Liver (tissue), 9 donors: ENCODE results near the gene GTPBP1. TPM values are rescaled to one million over a fixed set of nuclear protein-coding genes. Genes with fewer than 3 reads are reported as not detected.

Experiments used
- DNase-seq: peaks from one replicate; pipeline ENCODE4 v3.0.0-alpha.2; 2017; ENCODE audit warnings: low spot score
- H3K27ac ChIP-seq, 2 donors: one replicate each; pipeline ENCODE4 v1.7.0; 2013; ENCODE audit warnings: inconsistent platforms in 2 of 2, low read length in 2 of 2, control low read depth in 1 of 2, low read depth in 1 of 2, mild to moderate bottlenecking in 1 of 2
- H3K27me3 ChIP-seq, 4 donors: one replicate each; pipeline versions ENCODE4 v1.6.1 to v1.7.0; 2013; ENCODE audit warnings: low read length in 3 of 4, inconsistent platforms in 1 of 4, mild to moderate bottlenecking in 1 of 4, moderate library complexity in 1 of 4; ENCODE audit not compliant: control insufficient read depth in 4 of 4, insufficient read depth in 4 of 4
- H3K36me3 ChIP-seq, 4 donors: one replicate each; pipeline versions ENCODE4 v1.6.1 to v1.7.0; 2013; ENCODE audit warnings: low read length in 3 of 4, mild to moderate bottlenecking in 3 of 4, low read depth in 1 of 4, moderate library complexity in 1 of 4; ENCODE audit not compliant: control insufficient read depth in 4 of 4, insufficient read depth in 3 of 4
- H3K4me1 ChIP-seq, 4 donors: one replicate each; pipeline versions ENCODE4 v1.6.1 to v1.7.0; 2013; ENCODE audit warnings: low read length in 3 of 4, mild to moderate bottlenecking in 3 of 4, moderate library complexity in 1 of 4; ENCODE audit not compliant: control insufficient read depth in 4 of 4, insufficient read depth in 4 of 4
- H3K4me3 ChIP-seq, 3 donors: one replicate each; pipeline versions ENCODE4 v1.6.1 to v1.7.0; 2013; ENCODE audit warnings: low read length in 3 of 3, control low read depth in 1 of 3, low read depth in 1 of 3, mild to moderate bottlenecking in 1 of 3
- H3K9ac ChIP-seq, 2 donors: one replicate each; pipeline ENCODE4 v1.7.0; 2013; ENCODE audit warnings: low read length in 2 of 2, mild to moderate bottlenecking in 2 of 2, moderate library complexity in 2 of 2, control low read depth in 1 of 2, low read depth in 1 of 2
- H3K9me3 ChIP-seq, 4 donors: one replicate each; pipeline versions ENCODE4 v1.6.1 to v1.7.0; 2013; ENCODE audit warnings: low read length in 3 of 4; ENCODE audit not compliant: control insufficient read depth in 4 of 4
- ATF3 ChIP-seq: IDR thresholded peaks from 2 replicates; pipeline ENCODE4 v1.6.1; 2016; ENCODE audit warnings: antibody characterized with exemption
- CTCF ChIP-seq: fragments of 150-350 bp; IDR thresholded peaks from 2 replicates; pipeline ENCODE4 v1.5.1; 2017; ENCODE audit warnings: improper control_type of control experiment, low read depth, low read length; ENCODE audit not compliant: missing input control
- EGR1 ChIP-seq, 2 donors: IDR thresholded peaks; 2 replicates each; pipeline ENCODE4 v1.6.1; 2016 to 2018; ENCODE audit warnings: antibody characterized with exemption in 2 of 2, low read depth in 2 of 2
- FOXA1 ChIP-seq: IDR thresholded peaks from 2 replicates; pipeline ENCODE4 v1.6.1; 2016; ENCODE audit warnings: antibody characterized with exemption
- FOXA2 ChIP-seq: IDR thresholded peaks from 2 replicates; pipeline ENCODE4 v1.6.1; 2016; ENCODE audit warnings: antibody characterized with exemption
- GABPA ChIP-seq, 2 donors: IDR thresholded peaks in 1 of 2; conservative IDR thresholded peaks in 1 of 2; 2 replicates each; pipeline ENCODE4 v1.6.1; 2016; ENCODE audit warnings: antibody characterized with exemption in 2 of 2, mild to moderate bottlenecking in 1 of 2, moderate library complexity in 1 of 2
- HNF4A ChIP-seq, 2 donors: conservative IDR thresholded peaks; 2 replicates each; pipeline ENCODE4 v1.6.1; 2016; ENCODE audit warnings: antibody characterized with exemption in 2 of 2, mild to moderate bottlenecking in 2 of 2
- HNF4G ChIP-seq: IDR thresholded peaks from 2 replicates; pipeline ENCODE4 v1.6.1; 2016; ENCODE audit warnings: antibody characterized with exemption
- JUND ChIP-seq, 2 donors: IDR thresholded peaks; 2 replicates each; pipeline ENCODE4 v1.6.1; 2016; ENCODE audit warnings: antibody characterized with exemption in 2 of 2
- MAX ChIP-seq: IDR thresholded peaks from 2 replicates; pipeline ENCODE4 v1.6.1; 2016; ENCODE audit warnings: antibody characterized with exemption
- NR2F2 ChIP-seq: IDR thresholded peaks from 2 replicates; pipeline ENCODE4 v1.6.1; 2016; ENCODE audit warnings: antibody characterized with exemption
- RAD21 ChIP-seq, 2 donors: IDR thresholded peaks; 2 replicates each; pipeline ENCODE4 v1.6.1; 2016; ENCODE audit warnings: antibody characterized with exemption in 2 of 2, mild to moderate bottlenecking in 2 of 2
- REST ChIP-seq: IDR thresholded peaks from 2 replicates; pipeline ENCODE4 v1.6.1; 2016; ENCODE audit warnings: antibody characterized with exemption, mild to moderate bottlenecking
- RXRA ChIP-seq, 2 donors: IDR thresholded peaks; 2 replicates each; pipeline ENCODE4 v1.6.1; 2017 to 2018; ENCODE audit warnings: antibody characterized with exemption in 2 of 2, mild to moderate bottlenecking in 1 of 2
- SP1 ChIP-seq: IDR thresholded peaks from 2 replicates; pipeline ENCODE4 v1.6.1; 2018; ENCODE audit warnings: antibody characterized with exemption, mild to moderate bottlenecking
- TAF1 ChIP-seq: conservative IDR thresholded peaks from 2 replicates; pipeline ENCODE4 v1.6.1; 2016; ENCODE audit warnings: antibody characterized with exemption, mild to moderate bottlenecking
- YY1 ChIP-seq: IDR thresholded peaks from 2 replicates; pipeline ENCODE4 v1.6.1; 2016; ENCODE audit warnings: antibody characterized with exemption, mild to moderate bottlenecking
- ZBTB33 ChIP-seq: IDR thresholded peaks from 2 replicates; pipeline ENCODE4 v1.6.1; 2016; ENCODE audit warnings: antibody characterized with exemption
- WGBS: extraction: QIAGEN DNeasy Blood & Tissue Kit; methylation state at CpG from one replicate; pipeline ENCODE4 v1.1.7; 2013; 5-methylcytosine and 5-hydroxymethylcytosine counted together
- polyA plus RNA-seq, 2 donors: library from polyadenylated mRNA; stranded (reverse) in 1 of 2; unstranded in 1 of 2; fragments of 200-250 nt in 1 of 2; fragments of >200 nt in 1 of 2; fragmentation: Nextera tagmentation in 1 of 2; extraction: Ambion mirVana in 1 of 2; gene quantifications; one replicate each; pipeline versions ENCODE4 v1.2.1 to v1.2.3, GENCODE V29; 2013 to 2015
- total RNA-seq, 2 donors: library from RNA; depleted of rRNA; stranded (reverse); fragments of >200 nt; gene quantifications; one replicate each; pipeline ENCODE4 v1.2.3, GENCODE V29; 2014
- donor health status: healthy.
- donor health status: healthy.
- donor health status: healthy.
- donor health status: healthy.
- donor health status: healthy.

The GTPBP1 gene
- total and polyA plus RNA-seq, 4 donors: 5.3 to 56.3 (median 16.1) TPM

GRCh38 chr22:38730411-38730871 lies 24.7 kb downstream of the GTPBP1 start:
- no peak for TF ChIP-seq HNF4G
- TF ChIP-seq ZBTB33: no peak
- no peak for TF ChIP-seq RXRA (IDR thresholded peaks at IDR 0.05)
- TF ChIP-seq EGR1 (IDR thresholded peaks at IDR 0.05; ENCODE audit: low read depth in 2 of 2): no peak

GRCh38 chr22:38731703-38732161 lies 26.0 kb downstream of the GTPBP1 start:
- H3K9ac ChIP-seq: no peak overlapping the region
- no peak for DNase-seq
- TF ChIP-seq NR2F2 (no peak), ZBTB33 (no peak), REST (no peak), FOXA2 (no peak), FOXA1 (no peak), TAF1 (no peak), YY1 (no peak), GABPA (IDR thresholded peaks at IDR 0.05 in 1 of 2, conservative IDR thresholded peaks at IDR 0.05 in 1 of 2) (no peak), HNF4A (conservative IDR thresholded peaks at IDR 0.05) (no peak), ATF3 (no peak), CTCF (no peak), EGR1 (IDR thresholded peaks at IDR 0.05; ENCODE audit: low read depth in 2 of 2) (no peak), RXRA (IDR thresholded peaks at IDR 0.05) (no peak), RAD21 (IDR thresholded peaks at IDR 0.05) (no peak), SP1 (no peak), HNF4G (no peak), JUND (IDR thresholded peaks at IDR 0.05) (no peak), MAX (no peak)
- no peak overlapping the region for H3K4me3 ChIP-seq
- H3K9me3 ChIP-seq: no peaks in the 10 kb centered on the region
- H3K27ac ChIP-seq: peak overlapping the region; percentile 81 to 83
- peaks cover 29 to 59% (median 50%) of the 10 kb centered on the region in 4 donors for H3K4me1 ChIP-seq
- H3K36me3 ChIP-seq: peaks cover 31 to 62% (median 40%) of the 10 kb centered on the region in 4 donors
- WGBS: 77% methylated on average over 6 of the region's 6 CpGs
- no peaks in the 10 kb centered on the region for H3K27me3 ChIP-seq

More at GRCh38 chr22:38730411-38730871, 24.7 kb downstream of the GTPBP1 start:
- H3K4me3 ChIP-seq: no peak overlapping the region
- no peak overlapping the region for H3K9ac ChIP-seq
- no peaks in the 10 kb centered on the region for H3K9me3 ChIP-seq
- peaks cover 26 to 47% (median 41%) of the 10 kb centered on the region in 4 donors for H3K4me1 ChIP-seq
- H3K36me3 ChIP-seq: peaks cover 28 to 63% (median 40%) of the 10 kb centered on the region in 4 donors
- no peak overlapping the region for H3K27ac ChIP-seq
- DNase-seq: no peak
- WGBS: 96% methylated on average over 13 of the region's 13 CpGs
- H3K27me3 ChIP-seq: no peaks in the 10 kb centered on the region
